ENCODE results near the gene ALOX5AP. TPM values are rescaled to one million over a fixed set of nuclear protein-coding genes. Genes with fewer than 3 reads are reported as not detected.

ALOX5AP gene
- not detected in 2 replicates for polyA plus RNA-seq

GRCh38 chr13:30735025-30735871, at the start of gene ALOX5AP:
Gene ALOX5AP, plus strand, starts transcription at chr13:30735543. Its CDS starts 63 bp downstream, at chr13:30735606.

Other genes starting within 250 kb of the ALOX5AP start
- 14.9 and 18.6 TPM in 2 replicates for gene USPL1, start 117.6 kb upstream of the ALOX5AP start, polyA plus RNA-seq
- gene MEDAG, start 170.7 kb downstream of the ALOX5AP start, polyA plus RNA-seq: 0.29 and 1.1 TPM in 2 replicates
- gene TEX26, start 197.1 kb downstream of the ALOX5AP start, polyA plus RNA-seq: 0.70 and 7.1 TPM in 2 replicates

Measured in Purkinje cell (primary cell).